Subcutaneous adipose tissue (tissue), 4 donors: ENCODE data around the gene CD200R1L. TPM values are rescaled to one million over a fixed set of nuclear protein-coding genes. Genes with fewer than 3 reads are reported as not detected.

Source experiments
- CTCF ChIP-seq: fragments of 450-650 bp; IDR thresholded peaks from one replicate; pipeline ENCODE4 v1.5.1; 2016; ENCODE audit warnings: low read depth, mild to moderate bottlenecking, control low read depth, antibody characterized with exemption, moderate library complexity
- total RNA-seq, 4 donors: library from RNA; depleted of rRNA; stranded (reverse); fragments of >200 nt; gene quantifications; one replicate each; pipeline ENCODE4 v1.1.0, GENCODE V29; 2016

Gene CD200R1L
- total RNA-seq, 4 donors from 2014 or later: not detected

DNA sequence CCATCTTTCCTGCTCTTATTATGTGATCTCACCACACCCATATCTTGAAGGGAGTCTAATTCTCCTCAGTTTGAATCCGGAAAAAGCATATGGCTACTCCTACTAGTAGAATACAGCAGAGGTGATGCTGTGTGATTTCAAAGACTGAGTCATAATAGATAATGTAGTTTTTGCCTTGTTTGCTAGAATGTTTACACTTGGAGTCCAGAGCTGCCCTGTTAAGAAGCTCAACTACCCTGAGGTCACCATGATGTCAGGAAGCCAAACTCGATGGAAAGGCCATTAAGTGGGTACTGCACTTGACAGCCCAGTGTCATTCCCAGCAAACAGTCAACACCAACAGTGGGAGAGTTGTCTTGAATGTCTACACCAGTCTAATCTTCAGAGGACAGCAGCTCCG lies 56.9 kb downstream of the CD200R1L start:
- no peak for TF ChIP-seq CTCF

DNA sequence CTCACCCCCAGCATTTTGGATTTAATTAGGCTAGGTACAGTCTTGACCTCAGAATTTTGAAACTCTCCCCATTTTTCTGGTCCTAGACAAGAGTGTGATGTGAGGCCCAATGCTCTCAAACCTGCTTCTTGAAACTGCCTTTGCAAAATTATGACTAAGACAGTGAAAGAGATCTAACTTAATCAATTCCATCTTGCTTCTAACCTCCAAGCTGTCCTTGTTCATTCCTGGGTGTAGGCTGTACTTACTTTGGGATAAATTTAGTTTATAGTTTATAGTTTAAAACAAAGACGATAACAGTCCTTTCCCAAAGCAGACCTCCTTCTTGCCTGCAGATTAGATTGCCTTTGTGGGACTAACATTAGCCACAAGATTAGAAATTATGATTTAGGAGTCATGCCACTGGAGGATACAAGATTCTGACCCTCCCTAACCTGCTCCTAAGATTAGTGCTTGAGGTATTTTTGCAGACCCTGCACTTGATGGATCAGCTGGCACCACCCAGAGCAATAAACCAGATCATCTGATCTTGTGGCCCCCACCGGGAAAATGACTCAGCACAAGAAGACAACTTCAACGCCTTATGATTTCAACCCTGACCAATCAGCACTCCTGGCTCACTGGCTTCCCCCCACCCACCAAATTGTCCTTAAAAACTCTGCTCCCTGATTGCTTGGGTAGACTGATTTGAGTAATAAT lies 59.6 kb downstream of the CD200R1L start:
- no peak for TF ChIP-seq CTCF

GRCh38 chr3:112786002-112786590 lies 60.6 kb downstream of the CD200R1L start:
- no peak for TF ChIP-seq CTCF

DNA sequence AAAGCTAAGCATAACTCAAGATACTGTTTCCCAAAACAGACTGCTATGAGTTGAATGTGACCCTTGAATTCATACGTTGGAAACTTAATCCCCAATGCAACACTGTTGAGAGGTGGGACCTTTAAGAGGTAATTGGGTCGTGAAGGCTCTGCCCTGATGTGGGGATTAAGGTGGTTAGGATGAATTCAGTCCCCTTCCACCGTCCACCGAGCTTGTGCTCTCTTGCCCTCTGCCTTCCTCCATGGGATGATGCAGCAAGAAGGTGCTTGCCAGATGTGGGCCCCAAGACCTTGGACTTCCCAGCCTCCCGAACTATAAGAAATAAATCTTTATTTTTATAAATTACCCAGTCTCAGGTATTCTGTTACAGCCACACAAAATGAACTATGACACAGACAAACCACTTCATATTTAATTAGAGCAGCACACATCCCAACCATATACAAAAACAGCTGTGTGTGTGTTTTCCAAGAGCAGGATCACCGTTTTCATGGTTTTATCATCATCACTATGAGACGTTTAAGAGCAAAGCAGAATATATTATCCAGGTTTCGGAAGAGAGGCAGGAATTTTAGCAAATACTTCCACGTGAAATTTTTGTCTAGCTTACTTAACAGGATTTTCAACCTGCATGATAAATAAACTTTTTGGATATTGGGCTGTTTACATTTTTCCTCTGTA lies 61.2 kb downstream of the CD200R1L start:
- no peak for TF ChIP-seq CTCF

GRCh38 chr3:112782491-112782890 lies 64.2 kb downstream of the CD200R1L start:
- no peak for TF ChIP-seq CTCF

GRCh38 chr3:112781599-112781998 lies 65.1 kb downstream of the CD200R1L start:
- no peak for TF ChIP-seq CTCF
